LNCaP clone FGC (cell line): ENCODE data around the gene FASTKD1.
A peak's percentile ranks its signal among the peaks of the same experiment; 100 is the strongest.
"Not testable (repeated sequence)": the region's sequence is repeated elsewhere in the genome, so short reads cannot be mapped to it uniquely, and the experiment has no call there.

Source experiments
- DNase-seq: peaks from one replicate; pipeline ENCODE4 v3.0.0-alpha.2; 2011; ENCODE audit warnings: low read depth
- H3K4me3 ChIP-seq: 2 replicates; pipeline ENCODE4 v1.5.1; 2011; ENCODE audit warnings: mild to moderate bottlenecking, low read depth, low read length, control low read depth
- CTCF ChIP-seq: IDR thresholded peaks from 2 replicates; pipeline ENCODE4 v1.5.1; 2012; ENCODE audit warnings: mild to moderate bottlenecking; ENCODE audit not compliant: control insufficient read depth, insufficient read depth; ENCODE audit errors: extremely low read depth

FASTKD1 gene

GRCh38 chr2:169573160-169573973 lies at the start of gene FASTKD1:
Gene FASTKD1, minus strand, starts transcription at chr2:169573865. Its CDS starts 1,836 bp downstream, at chr2:169572029.
- no peak for TF ChIP-seq CTCF
- peak within 1 kb of the TSS; percentile 86 for H3K4me3 ChIP-seq
- peak; percentile 72 for DNase-seq

- no peak for TF ChIP-seq CTCF
- no peak for DNase-seq
- H3K4me3 ChIP-seq, result no peak overlapping the region
Measured at GRCh38 chr2:169623235-169623634, 49.6 kb upstream of the FASTKD1 start.

DNA sequence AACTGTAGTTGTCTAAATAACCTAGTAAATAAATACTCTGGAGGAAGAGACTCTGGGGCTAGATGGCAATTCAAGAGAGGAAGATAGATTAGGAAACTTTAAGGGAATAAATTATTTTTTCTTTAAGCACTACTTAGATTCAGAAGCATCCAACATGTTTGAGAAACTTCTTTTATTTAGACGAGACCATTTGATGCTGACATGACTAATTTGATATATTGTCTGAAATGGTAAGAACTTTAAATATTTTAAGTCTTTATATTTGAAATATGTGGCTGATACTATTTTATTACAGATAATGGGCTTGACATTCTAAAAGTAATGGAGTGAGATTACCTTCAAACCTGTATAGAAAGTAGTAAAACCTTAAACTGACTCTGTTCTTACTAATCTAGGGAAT lies 46.8 kb upstream of the FASTKD1 start:
- no peak overlapping the region for H3K4me3 ChIP-seq
- DNase-seq, result no peak
- no peak for TF ChIP-seq CTCF

- no peak for DNase-seq
- H3K4me3 ChIP-seq, result no peak overlapping the region
- no peak for TF ChIP-seq CTCF
Measured at GRCh38 chr2:169619946-169620345, 46.3 kb upstream of the FASTKD1 start.

GRCh38 chr2:169615982-169616381 lies 42.3 kb upstream of the FASTKD1 start:
- H3K4me3 ChIP-seq, DNase-seq: not testable (repeated sequence)

DNA sequence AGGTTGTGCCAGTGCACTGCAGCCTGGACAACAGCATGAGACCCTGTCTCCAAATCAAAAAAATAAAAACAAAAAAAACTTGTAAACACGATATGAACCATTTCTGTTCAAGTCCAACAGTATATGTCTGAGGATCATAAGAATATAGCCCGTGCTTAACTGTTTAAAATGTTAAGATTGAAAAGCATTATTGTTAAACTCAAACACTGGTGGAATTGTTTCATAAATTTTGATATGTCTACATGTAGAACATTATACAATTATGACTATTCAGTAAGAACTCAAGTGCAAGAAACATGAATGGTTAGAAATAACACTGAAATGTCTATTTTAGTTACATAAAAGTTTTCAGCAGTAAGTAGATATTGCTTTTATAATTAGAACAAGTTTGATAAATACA lies 40.2 kb upstream of the FASTKD1 start:
- no peak for TF ChIP-seq CTCF
- no peak for DNase-seq
- H3K4me3 ChIP-seq, result no peak overlapping the region

- DNase-seq, result no peak
- TF ChIP-seq CTCF, result no peak
- H3K4me3 ChIP-seq, result no peak overlapping the region
Measured at GRCh38 chr2:169609264-169609663, 35.6 kb upstream of the FASTKD1 start.
